Activated CD8-positive, alpha-beta T cell treated with anti-CD3 and anti-CD28 coated beads, Interleukin-2, amount 10 ng/mL, durations not matched to agents 7 days and 5 days (primary cell): ENCODE results near the gene GALNT6. TPM values are rescaled to one million over a fixed set of nuclear protein-coding genes. Genes with fewer than 3 reads are reported as not detected.

Source experiments
- total RNA-seq, 2 experiments: library from RNA; stranded (reverse); gene quantifications; one replicate each; pipeline ENCODE4 v1.2.3, GENCODE V29; 2021

Gene GALNT6
- total RNA-seq, 2 experiments from 2014 or later: 40.4 to 43.1 TPM

Other genes starting within 250 kb of the GALNT6 start
- gene TFCP2, start 218.3 kb downstream of the GALNT6 start, total RNA-seq: 10 to 100 TPM; 34.5 to 38.8 TPM
- gene POU6F1, start 173.3 kb downstream of the GALNT6 start, total RNA-seq: 1 to 10 TPM; 1.3 to 2.2 TPM
- 100 to 1,000 TPM; 186 TPM for gene DAZAP2, start 152.6 kb downstream of the GALNT6 start, total RNA-seq
- 1 to 10 TPM; 4.3 to 4.7 TPM for gene SMAGP, start 121.0 kb downstream of the GALNT6 start, total RNA-seq
- gene BIN2, start 67.2 kb downstream of the GALNT6 start, total RNA-seq: 100 to 1,000 TPM; 158 to 161 TPM
- not detected for gene CELA1, start 44.7 kb downstream of the GALNT6 start, total RNA-seq
- 10 to 100 TPM; 11.4 to 12.6 TPM for gene SLC4A8, start 33.4 kb upstream of the GALNT6 start, total RNA-seq
- gene SCN8A, start 199.8 kb upstream of the GALNT6 start, total RNA-seq: 1 to 10 TPM; 1.4 to 1.6 TPM